ENCODE data around the gene FPGS.
A peak's percentile ranks its signal among the peaks of the same experiment; 100 is the strongest.
"Not testable (repeated sequence)": the region's sequence is repeated elsewhere in the genome, so short reads cannot be mapped to it uniquely, and the experiment has no call there.

Gene FPGS, protein sequence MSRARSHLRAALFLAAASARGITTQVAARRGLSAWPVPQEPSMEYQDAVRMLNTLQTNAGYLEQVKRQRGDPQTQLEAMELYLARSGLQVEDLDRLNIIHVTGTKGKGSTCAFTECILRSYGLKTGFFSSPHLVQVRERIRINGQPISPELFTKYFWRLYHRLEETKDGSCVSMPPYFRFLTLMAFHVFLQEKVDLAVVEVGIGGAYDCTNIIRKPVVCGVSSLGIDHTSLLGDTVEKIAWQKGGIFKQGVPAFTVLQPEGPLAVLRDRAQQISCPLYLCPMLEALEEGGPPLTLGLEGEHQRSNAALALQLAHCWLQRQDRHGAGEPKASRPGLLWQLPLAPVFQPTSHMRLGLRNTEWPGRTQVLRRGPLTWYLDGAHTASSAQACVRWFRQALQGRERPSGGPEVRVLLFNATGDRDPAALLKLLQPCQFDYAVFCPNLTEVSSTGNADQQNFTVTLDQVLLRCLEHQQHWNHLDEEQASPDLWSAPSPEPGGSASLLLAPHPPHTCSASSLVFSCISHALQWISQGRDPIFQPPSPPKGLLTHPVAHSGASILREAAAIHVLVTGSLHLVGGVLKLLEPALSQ

DNA sequence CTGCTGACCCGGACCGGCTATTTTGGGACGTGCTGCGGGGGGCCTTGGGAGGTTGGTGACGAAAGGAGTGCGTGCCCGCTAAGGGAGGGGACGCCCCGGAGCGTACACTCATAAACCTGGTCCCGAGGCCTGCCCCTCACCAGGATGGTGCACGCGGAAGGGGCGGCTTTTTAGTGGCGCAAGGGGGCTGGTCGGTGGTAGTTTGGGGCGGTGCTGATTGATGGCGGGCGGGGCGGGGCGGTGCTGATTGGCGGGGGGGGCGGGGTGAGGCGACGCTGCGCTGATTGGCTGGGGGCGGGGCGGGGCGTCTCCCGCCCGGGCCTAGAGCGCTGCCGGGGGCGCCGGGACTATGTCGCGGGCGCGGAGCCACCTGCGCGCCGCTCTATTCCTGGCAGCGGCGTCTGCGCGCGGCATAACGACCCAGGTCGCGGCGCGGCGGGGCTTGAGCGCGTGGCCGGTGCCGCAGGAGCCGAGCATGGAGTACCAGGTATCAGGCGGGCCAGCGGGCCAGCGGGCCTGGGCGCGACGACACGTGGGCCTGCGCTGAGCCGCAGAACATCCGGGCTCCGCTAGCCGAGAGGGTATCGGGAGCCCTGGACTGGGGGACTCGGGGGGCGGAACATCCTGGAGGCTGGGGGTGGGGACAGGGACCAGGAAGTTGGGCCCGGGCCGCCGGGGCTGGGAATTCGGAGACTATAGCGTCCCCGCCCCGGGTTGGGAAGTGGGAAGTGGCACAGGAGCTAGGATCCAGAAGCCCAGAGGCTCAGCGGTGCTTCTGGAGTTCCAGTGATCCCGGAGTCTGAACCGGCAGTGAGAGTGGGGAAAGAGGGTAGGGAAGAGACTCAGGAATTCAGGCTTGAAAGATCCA lies at the start of gene FPGS:
Gene FPGS, plus strand, starts transcription at position 307 of the 868 bp plus-strand sequence. Its CDS starts 43 bp downstream, at position 350.
- peak in 1 of 2 experiments; percentile 55 for DNase-seq

DNA sequence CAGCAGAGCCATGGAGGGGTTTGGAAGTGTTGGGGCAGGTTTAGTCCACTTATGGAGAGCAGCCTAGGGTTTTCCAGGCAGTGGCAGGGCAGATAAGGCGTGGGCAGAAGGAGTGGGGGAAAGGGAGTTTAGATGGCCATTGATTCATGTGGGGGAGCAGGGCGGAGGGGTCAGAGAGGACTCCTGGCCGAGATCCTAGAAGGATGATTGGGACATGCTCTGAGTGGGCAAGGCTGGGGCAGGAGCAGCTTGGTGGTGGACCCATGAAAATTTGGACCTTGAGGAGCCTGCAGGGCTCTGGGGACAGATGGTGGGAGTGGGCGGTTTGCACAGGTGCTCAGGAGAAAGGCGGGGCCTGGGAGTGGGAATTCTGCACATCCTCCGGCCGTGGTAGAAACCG lies 49.5 kb upstream of the FPGS start:
- DNase-seq: no peak

DNA sequence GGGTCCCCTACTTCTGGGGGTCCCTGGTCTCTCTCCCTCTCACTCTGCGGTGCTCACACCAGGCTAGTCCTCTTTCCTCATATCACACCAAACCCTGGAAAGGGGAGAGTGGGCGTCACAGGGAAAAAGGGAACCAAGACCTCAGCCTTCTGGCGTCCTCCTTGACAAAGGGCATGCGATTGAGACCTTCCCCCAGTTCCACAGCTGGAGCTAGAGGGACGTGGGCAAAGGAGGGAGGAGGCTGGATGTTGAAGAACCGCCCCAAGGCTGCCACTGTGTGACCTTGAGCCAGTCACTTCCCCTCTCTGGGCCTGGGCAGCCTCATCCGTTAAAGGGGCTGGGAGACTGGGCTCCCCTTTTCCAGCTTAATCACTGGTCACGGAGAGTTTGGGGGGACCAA lies 49.1 kb upstream of the FPGS start:
- DNase-seq: no peak

DNA sequence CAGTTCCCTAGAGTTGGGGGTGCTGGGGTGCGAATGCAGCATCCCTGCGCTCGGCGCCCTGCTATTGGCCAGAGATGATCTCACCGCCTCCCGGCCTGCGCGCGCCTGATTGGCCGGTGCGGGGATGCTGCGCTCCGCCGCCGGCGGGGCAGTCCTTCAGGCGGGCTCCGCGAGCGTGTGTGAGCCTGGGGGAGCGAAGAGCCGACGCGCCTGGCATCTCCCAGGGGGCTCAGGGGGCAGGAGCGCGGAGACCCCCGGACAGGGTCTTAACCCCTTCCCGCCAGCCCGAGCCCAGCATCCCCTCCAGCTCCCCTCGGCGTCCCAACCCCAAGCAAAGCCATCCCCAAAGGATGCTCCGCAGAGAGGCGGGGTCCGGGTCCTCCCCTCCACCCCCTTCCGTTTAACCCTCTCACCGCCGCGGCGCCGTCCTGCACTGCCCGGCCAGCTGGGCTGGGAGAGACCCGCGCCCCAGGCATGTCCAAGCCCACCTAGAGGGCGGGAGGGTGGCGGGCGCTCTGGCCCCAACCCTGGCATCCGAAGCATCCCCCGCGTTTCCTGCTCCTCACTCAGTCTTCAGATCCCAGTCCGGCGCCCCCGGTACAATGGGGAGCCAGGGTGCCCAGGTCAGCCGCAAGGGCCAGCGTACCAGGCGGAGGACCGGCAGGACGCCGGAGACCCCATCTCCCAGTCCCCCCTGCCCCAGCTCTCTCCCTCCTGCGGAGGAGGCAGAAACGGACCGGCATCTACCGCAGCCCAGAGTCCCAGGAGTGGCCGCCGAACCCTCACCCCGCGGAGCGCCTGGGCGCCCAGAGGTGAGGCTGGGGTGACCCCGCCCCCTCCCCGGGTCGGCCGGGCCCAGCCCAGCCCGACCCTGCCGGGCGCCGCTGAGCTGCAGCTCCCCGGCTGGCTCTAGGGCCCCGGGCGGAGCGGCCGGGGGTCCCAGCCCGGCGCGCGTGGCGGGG lies 48.3 kb upstream of the FPGS start:
- DNase-seq: peak in 1 of 2 experiments; percentile 69

DNA sequence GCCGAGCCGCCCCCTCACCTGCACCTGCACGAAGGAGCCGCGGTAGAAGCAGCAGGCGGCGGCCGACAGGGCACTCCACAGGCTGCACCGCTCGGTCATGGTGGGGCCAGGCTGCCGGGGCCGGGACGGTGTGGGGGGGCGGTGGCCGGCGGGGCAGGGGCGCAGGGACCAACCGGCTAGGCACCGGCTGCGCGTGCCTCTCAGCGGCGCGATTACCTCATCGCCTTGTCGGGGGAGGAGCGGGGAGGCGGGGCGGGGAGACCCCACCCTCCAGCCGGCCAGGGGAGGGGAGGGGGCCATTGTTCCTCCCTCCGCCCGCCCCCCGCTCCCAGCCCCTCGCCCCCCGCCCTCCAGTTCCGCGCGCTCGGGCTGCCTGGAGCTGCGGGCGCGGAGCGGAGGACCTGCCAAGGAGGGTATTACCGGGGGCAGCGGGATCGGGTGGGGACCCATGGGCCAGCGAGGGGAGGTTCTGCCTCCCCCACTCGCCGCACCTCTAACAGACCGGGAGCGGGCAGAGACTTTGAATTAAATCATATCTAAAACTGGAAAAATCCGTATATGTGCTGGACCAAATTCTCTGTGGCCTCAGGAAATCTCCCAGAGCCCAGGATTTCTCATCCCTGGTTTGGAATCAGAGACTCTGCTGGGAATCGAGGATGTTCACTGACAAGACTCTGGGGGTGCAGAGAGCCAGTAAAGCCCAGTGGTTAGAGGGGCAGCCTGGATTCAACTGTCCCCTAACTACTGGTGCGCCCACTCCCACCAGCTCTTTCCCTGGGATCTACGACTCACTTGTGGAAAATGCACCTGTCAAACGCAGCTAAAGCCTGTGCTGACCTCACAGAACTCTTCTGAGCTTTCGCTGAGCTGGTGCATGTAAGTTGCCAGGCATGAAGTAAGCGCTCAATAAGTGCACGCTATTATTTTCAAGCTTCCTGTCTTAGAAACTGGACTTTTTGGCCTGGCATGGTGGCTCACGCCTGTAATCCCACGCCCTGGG lies 47.3 kb upstream of the FPGS start:
- no peak for DNase-seq

DNA sequence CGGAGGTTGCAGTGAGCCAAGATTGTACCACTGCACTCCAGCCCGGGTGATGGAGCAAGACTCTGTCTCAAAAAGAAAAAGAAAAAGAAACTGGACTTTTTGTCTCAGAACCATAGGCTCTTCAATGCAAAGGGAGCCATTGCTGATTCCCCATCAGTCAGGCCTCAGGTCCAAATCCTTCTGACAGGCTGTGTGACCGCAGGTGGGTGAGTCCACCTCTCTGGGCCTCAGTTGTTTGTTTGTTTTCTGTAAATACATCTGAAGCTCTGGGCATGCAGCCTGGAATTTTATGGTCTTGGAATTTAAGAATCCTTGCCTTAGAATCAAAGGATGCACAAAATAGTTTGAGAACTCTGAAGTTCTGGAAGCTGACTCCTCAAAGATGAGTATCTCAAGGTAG lies 46.4 kb upstream of the FPGS start:
- DNase-seq: no peak

DNA sequence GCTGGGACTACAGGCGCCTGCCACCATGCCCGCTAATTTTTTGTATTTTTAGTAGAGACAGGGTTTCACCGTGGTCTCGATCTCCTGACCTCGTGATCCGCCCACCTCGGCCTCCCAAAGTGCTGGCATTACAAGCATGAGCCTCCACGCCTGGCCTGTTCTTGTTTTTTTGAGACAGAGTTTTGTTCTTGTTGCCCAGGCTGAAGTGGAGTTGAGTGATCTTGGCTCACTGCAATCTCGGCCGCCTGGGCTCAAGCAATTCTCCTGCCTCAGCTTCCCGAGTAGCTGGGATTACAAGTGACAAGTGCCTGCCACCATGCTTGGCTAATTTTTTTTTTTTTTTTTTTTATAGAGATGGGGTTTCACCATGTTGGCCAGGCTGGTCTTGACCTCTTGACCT lies 45.9 kb upstream of the FPGS start:
- not testable (repeated sequence) for DNase-seq

DNA sequence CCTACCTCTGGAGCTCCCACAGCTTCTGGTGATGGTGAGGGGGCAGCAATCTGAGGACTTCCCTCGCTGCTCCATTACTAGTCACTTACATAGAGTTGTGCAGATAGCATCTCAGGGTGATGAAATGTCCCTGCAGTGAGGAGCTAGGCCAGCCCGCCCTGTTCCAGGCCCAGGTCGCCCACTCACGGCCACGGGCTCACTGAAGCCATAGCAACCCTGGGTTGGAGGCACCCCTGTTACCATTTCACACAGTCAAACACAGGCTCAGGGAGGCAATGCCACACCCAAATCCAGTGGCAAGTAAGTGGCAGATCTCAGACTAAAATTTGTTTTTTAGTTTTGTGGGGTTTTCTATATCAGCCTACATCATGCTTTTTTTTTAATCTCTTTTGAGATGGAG lies 43.8 kb upstream of the FPGS start:
- no peak for DNase-seq

DNA sequence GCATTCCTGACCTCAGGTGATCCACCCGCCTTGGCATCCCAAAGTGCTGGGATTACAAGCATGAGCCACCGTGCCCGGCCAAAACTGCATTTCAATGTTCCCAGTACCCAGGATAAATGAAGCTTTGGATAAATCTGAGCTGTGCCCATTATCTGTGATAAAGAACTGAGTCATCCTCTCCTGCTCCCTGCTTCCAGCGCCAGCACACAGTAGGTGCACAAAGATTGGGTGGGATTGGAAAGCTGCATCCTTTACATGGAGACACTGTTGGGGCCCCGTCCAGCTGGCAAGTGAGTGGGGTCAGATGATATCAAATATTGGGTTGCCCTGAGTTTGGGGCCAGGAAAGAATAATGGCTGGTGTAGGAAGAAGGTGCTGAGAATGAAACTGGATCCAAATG lies 41.6 kb upstream of the FPGS start:
- no peak for DNase-seq

DNA sequence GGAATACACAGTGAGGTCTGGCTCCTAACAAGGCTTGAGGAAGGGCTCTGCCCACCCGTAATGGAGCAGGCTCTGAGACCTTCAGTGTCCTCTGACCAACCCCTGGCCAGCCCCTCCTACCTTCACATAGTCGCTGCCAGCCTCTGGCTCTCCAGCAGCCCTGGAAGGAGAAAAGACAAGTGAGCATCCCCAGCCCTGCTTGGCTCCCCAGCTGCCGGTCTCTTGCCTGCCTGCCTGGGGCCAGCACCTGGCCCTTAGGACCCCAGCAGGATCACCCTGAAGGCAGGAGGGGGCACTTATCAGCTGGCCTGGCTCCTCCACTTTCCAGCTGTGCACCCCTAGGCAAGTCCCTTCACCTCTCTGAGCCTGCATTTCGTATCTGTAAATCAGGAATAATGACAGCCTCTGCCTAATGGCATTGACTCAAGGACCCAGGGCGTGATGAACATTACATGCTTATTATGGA lies 41.2 kb upstream of the FPGS start:
- DNase-seq: no peak

DNA sequence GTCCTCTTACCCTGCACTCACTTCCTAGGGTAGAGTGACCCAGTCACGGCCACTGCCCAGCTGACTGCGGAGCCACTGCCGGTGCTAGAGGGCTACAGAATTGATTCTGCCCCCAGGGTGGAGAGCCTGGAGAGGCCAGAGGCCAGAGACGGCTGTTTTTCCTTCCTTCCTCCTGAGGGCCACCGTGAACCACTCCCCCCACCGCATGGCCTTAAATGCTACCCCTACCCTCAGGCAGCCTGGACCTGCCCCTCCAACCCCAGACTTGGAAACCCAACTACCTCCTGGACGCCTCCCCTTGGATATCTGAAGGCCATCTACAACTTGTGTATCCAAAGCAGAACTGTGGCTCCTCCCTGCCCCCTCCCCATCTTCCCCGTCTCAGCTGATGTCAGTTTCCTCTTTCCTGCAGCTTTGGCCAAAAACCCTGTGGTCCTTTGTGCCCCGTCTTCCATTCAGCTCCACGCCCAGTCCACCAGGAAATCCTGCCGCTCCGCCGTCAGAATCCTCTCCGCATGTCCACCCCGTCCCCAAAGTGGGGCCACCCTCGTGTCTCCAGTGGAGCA lies 40.5 kb upstream of the FPGS start:
- DNase-seq: no peak

DNA sequence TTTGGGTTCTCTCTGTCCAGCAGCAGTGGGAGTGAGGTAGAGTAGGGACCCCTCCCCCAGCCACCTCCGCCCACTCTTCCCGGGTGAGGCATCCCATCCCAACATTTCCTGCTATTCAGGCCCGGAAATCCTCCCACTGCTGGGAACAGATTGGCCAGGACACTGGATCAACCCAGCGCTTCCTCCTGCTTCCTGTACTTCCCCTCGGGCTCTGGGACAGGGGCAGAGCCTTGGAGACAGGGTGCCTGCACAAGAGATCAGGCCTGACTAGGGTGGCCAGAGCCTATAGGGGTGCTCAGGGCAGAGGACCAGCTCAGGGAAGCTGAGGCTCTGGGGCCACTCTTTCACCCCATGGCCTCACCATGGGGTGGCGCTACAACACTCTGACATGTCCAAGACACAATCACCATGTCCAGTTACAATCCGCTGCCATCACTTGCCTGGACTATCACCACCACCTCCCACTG lies 38.7 kb upstream of the FPGS start:
- no peak for DNase-seq

DNA sequence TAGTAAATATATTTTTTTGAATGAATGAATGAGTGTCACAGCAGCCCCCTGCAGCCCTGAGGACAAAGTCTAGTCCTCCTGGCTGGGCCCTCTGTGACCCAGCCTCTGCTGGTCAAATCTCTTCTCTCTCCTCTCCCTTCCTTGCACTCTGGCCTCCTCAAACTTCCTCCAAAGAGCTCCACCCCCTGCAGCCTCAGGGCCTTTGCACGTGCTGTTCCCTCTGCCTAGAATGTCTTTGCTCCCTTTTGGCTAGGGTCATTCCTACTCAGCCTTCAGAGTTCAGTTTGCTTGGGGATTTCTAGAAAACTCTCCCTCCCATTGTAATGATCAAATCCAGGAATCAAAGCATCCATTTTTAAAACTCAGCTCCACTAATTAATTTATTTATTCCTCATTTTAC lies 37.3 kb upstream of the FPGS start:
- no peak for DNase-seq

DNA sequence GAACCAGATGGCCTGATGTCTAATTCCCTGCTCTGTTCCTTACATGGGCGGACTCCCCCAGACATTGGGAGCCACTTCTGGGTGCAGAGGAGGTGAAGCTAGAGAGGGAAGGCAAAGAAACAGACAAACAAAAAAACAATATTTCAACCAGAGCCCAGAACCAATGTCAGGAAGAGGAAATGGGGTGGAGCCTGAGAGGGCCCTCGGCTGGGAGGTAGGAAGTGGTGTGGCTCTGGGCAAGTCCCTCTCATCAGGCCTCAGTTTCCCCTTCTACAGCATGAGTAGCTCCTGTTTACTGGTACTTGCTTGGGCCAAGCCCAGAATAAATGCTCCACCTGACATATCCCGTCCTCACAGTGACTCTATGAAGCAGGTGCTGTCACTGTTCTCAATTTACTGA lies 35.3 kb upstream of the FPGS start:
- DNase-seq: no peak

DNA sequence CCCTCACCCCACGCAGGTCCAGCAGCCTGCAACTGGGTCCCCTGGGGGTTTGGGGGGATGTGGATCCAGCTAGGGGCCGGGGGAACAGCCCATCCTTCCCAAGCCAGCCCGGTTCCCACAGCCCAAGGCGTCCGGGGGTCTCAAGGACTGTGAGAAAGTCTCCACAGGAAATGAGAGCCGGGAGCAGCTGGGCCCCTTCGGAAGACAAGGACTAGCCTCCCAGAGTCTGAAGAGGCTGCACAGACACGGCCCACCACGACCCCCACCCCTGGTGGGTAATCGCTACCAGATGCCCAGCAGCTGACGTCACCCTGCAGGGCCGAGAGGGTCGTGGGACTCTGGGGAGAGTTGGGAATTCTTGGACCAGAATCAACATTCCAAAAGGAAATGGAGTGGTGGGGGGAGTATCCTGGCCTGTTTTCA lies 34.8 kb upstream of the FPGS start:
- no peak for DNase-seq

DNA sequence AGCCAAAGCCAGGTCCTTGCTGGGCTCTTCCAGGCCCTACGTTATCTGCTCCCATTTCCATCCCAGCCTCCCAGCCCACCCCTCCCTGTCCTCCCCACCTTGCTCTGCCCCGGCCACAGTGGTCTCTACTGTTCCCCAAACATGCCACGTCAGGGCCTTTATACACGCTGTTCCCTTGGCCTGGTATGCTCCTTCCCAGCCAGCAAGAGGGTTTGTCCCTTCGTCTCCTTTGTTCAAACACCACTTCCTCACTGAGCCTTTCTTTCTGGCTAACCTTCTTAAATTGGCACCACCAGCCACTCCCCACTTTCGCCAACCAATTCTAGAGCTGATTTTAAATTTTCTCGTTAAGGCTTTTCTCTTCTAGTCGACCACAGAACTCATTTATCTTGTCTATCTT lies 34.0 kb upstream of the FPGS start:
- no peak for DNase-seq

DNA sequence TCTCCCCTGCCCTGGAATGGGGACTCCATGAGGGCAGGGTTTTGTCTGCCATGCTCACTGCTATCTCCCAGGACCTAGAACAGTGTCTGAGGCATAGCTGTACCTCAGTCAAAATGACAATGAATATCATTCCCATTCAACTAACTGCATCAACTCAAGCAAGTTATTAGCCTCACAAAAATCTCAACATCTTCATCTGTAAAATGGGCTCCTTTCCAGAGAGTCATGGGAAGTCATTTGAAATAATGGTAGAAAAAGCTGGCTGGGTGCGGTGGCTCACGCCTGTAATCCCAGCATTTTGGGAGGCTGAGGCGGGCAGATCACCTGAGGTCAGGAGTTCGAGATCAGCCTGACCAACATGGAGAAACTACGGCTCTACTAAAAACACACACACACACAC lies 33.6 kb upstream of the FPGS start:
- no peak for DNase-seq

DNA sequence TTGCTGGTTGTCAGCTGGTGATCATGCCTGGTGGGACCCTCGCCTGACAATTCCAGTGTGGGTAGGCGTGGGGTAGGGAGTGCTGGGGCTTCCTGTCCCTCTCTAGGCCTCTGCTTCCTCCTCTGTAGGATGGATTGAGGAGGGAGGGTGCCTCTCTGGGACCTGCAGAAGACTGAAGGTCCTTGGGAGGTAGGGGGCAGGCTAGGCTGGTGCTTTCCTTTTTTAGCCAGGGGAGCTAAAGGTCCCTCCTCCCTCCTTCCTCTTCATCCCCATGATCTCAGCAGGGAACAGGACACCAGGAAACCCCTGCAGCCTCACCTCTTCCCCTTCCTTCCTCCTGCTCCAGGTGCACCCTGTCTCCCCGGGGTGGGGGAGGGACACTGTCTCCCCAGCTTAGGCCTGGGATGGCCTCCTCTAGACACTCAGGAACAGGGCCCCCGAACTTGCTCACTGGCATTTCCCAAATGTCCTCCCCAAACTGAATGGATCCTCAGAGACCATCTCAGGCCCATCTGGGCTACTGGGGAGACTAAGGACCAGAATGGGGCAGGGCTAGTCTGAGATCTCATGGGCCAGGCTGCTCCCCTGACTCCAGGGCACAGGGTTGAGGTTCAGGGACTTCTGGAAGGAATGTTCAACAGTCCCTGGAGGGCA lies 32.6 kb upstream of the FPGS start:
- no peak for DNase-seq

DNA sequence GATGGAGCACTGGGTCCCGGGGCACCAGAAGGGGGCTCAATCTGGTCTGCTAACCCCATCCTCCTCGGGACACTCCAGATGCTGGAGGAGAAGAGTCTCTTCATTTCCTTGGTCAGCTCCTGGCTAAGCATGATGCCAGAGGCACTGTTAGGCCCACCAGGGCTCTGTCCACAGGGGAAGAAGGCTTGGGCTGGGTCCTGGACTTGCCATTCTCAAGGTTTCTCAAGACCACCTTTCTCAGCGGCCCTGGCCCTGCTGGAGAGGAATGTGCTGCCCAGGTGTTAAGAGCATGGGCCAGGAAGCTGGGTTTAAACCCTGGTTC lies 32.1 kb upstream of the FPGS start:
- DNase-seq: no peak

DNA sequence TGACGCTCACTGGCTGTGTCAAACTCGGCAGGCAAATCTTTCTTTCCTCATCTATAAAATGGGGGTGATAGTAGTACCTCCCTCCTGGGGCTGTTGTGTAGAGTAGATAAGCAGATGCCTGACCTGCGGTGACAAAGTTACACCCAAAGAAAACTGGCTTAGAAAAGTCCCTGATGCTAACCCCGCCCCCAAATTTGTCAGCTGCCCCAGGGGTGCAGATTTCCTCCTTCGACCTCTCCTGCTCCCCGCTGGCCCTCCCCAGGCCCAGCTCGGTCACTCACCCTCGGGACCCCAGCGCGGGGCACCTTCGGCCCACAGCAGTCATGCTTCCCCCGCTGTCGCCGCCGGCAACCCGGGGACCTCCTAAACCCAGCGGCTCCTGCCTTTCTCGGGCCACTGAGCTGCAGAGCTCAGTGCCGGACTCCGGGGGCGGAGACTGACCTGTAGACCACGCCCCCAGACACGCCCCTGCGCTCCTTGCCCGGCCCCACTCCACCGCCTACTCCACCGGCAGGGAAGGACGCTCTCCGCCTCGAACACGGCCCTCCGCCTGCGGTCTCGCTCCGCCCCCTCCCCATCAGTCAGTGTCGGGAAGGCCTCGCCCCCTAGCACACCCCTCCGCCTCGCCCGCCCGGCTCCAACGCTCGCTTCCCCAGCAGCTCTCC lies 31.6 kb upstream of the FPGS start:
- peak; percentile 62 for DNase-seq
